Fibroblast of peridontal ligament (primary cell): ENCODE data around the gene UNC5A.

Experiments used
- DNase-seq: peaks from one replicate; pipeline ENCODE4 v3.0.0-alpha.2; 2010; ENCODE audit errors: extremely low read depth

UNC5A gene

DNA sequence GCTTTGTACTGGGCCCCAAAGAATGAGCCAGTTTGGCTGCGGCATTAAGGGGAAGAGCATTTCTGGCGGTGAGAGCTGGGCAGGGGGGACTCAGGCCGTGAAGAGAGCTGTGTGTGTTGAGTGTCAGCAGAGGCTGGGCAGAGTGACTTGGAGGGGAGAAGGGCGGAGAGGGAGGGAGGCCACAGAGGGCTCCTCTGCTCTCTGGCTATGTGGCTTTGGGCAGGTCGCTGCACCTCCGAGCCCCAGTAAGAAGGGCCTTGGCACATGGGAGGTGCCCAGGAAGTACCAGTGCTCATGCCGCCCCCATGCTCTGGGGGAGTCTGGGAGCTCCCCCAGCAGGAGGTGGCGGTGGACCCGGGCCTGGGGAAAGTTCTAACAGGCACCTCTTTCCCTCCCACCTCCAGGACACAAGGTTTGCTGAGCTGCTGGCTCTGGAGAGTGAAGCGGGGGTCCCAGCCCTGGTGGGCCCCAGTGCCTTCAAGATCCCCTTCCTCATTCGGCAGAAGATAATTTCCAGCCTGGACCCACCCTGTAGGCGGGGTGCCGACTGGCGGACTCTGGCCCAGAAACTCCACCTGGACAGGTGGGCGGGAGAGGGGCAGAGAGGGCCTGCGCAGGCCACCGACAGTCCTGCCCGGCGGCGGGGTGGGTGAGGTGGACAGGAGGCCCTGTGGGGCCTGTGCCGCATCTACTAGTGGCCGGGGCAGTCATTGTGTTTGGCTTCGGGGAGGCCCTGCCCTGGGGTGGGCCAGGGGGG lies 68.7 kb downstream of the UNC5A start:
- DNase-seq: no peak

DNA sequence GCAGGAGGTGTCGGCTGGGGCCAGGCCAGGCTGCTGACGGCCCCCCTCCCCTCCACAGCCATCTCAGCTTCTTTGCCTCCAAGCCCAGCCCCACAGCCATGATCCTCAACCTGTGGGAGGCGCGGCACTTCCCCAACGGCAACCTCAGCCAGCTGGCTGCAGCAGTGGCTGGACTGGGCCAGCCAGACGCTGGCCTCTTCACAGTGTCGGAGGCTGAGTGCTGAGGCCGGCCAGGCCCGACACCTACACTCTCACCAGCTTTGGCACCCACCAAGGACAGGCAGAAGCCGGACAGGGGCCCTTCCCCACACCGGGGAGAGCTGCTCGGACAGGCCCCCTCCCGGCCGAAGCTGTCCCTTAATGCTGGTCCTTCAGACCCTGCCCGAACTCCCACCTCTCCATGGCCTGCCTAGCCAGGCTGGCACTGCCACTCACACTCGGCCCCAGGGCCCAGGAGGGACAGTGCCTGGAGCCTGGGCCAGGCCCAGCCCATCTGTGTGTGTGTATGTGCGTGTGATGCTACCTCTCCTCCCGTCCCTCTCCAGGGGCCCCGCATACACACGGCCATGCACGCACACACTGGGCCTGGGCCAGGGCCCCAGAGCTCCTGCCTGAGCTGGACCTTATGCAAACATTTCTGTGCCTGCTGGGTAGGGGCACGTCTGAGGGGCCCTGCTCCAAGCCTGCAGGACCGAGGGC lies 69.5 kb downstream of the UNC5A start:
- DNase-seq: no peak

DNA sequence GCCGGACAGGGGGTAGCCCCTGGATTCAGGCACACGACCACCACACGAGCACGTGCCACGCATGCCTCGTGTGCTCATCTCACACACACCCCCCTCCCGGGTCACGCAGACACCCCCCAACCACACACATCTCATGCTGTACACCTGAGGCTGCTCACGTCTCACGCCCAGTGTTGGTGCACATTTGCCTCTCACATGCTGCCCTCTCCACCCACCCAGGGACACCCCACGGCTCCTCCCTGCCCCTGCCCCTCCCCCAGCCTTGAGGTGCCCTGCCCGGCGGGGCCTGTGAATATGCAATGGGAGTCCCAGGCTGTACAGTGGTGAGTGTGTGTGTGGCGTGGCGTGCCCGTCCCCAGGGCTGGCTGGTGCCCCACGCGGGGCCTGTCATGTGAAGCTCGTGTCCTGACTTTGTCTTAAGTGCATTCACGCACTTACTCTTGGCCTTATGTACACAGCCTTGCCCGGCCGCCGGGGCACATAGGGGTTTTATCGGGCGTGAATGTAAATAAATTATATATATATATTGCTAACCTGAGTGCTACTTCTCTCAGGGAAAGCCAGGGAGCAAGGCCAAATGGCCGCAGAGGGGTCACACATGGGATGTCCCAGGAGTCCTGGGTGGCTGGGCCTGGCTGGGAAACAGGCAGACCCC lies 70.1 kb downstream of the UNC5A start:
- no peak for DNase-seq

DNA sequence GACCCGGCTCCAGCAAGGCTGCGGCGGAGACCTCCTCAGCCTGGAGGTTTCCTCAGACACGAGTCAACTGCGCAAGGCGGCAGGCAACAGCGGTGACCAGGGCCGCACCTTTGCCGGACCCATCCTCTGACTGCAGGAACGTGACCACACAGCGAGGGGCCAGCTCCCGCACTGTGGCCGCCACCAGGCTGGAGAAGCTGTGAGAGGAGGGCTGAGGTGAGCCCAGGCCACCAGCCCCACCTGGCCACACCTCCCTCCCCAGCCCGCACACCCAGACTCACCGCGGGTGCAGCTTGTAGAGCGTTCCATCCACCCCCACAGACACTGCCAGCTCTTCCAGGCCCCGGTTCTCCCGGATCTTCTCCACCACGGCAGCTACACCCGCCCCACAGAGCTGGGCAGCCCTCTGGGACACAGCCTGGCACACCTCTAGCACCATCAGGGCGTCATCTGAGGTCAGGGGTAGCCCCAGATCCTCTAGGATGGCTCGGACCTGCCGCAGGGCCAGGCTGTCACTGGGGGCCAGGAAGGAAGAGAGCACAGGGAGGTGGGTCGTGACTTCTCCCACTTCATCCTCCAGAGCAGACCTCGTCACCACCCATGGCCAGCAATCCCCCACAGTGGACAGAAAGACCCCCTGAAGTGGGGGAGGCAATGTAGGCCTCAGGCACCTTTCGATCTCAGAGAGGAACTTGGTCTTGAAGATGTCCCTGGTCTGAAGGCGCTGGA lies 70.8 kb downstream of the UNC5A start:
- no peak for DNase-seq

DNA sequence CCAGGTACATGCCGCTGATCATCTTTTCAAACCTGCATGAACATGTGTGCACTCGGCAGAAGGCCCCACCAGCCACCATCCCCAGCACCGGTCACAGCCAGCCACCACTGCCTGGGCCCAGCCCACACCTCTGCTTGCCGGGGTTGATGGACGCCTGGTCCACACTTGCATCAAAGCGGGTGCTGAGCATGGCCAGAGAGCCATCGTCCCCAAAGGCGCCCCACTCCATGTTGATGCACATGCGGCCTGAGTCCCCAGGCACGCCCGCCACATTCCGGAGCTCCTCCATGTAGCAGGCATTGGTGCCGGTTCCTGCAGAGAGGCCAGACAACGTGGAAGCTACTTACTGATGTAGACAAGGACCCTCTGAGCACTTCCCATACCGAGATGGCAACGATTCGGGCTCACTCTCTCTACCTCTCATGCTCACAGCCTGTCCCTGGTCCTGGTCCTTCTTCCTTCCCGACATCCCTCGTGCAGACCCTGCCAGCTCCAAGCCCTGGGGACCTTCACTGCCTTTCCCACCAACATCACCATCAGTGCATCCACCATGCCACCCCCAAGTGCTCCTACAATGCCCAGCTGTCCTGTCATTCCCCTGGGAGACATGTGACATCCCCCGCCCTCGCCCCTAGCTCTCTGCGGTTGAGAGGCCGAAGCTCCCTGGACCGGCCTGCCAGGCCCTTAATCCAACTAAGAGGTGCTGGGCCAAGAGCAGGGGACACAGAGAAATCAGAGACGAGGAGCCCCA lies 71.6 kb downstream of the UNC5A start:
- DNase-seq: no peak

DNA sequence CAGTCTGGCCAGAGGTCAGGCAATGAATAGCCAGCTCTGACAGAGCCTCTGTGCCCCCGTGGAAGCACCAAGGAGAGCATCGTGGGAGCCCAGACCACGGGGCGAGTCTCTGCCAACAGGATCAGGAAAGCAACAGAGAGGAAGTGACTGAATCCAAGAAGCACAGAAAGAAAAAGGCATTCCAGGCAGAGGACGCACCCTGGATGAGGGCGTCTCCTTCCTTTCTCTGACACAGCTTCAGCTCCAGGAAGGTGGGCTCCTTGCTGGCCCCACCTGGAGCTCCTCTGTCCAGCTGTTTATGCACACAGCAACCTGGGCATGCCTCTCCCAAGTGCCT lies 72.2 kb downstream of the UNC5A start:
- no peak for DNase-seq

DNA sequence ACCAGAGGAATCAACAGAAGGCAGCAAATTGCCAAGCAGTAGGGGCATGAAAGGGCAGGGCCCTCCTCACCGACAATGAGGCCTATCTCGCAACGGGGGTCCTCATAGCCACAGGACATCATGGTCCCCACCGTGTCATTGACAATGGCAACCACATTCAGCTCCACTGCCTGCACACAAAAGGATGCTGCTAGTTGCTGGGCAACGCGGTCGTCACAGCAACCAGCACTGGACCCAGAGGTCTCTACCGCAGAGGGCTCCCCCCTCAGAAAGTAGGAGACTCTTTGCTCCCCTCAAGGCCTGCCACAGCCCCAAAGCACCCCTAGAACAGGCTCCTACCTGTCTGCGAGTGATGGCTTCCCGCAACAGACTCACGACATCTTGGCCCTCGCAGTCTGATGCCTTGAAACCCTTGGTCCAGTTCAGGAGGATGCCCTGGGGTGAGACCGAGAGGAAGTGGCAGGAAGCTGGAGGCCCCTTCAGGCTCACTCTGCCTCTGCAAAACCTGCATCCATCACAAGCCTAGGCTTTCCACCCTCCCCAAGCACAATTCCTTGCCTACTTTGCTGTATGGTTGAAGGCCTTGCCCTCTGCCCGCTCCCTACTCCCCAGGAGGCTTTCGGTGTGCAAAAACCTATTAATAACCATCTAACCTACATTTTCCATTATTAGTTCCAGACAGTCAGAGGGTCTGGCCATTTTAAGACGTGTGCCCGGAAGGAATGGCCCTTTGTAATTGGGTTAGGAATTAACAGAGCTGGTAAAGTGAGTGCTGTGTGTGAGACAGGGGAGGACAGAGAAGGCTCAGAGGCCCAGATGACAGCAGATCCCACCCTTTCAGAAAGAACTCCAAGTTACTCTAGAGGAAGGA lies 73.6 kb downstream of the UNC5A start:
- DNase-seq: no peak

DNA sequence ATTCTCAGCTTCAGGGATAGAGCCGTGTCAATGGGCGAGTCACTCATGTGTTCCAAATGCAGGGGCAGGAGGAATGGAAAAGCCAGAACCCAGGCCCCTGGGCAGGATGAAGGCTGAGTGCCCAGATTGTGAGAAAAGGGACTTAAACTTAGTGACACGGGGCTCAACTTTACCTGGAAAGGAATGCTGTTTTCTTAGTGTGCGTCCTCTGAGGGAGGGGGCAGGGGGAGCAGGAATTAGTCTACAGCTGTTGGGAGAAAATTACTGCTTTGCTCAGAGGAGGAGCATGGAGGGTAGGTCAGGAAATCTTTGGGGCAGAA lies 74.2 kb downstream of the UNC5A start:
- no peak for DNase-seq

DNA sequence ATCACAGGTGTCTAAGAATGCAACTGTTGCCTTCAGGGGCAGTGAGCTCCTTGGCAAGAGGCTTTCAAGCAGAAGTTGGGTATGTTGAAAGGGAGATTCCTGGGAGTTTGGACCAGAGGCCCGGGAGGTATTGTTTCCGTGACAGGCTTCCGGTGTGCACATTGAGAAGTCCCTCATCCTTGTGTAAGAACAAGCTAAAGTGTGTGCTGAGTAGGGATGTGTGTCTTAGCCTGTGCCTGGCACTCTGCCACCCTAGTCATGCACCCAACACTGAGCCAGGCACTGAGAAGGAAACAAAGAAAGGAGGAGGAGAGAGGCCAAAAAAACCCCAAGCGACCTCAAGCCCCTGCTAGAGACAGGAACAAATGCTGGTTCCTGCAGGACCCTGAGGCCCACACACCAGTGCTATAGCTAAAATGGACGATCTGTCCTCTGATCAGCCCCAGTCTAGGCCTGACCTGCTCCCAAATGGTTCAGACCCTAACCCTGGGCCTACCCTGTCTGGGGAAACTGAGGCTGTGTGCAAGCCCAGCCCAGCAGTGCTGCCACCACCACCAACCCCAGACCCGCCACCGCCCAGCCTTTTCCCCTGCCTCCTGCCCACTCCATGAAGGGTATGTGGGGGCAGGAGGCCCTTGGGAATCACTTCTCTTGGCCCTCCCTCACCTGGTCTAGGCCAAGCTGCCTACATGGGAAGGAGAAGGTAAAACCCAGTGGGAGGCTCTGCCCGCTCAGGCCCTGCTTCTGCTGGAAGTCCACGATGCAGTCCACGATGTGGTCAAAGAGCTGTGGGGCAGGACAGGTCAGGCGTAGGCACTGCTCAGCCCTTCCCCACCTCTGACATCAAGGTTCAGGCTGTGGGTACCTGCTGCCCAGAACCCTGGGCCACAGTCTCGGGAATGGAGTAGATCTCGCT lies 76.2 kb downstream of the UNC5A start:
- no peak for DNase-seq

DNA sequence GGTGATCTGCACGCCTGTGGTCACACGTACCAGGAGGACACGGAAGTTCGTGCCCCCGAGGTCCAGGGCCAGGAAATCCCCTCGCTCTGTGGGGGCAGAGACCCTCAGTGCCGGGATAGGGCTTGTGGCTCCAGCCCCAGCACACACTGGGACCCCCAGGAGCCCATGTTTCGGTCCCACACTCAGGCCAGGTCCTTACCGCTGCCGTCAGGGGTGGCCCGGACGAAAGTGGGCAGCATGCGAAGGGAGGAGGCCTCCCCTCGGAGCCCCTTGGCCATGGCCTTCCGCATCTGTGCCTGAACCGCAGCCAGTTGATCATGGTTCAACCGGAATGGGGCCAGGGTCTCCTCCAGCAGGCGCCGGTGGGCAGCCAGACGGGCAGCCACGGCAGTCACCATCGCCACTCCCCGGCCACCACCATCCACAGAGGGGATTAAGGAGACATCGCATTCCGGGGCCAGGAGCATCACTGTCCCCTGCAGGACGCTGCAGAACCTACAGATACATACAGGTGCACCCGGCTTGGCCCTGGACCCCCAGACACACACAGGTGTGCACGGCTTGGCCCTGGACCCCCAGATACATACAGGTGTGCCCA lies 77.0 kb downstream of the UNC5A start:
- DNase-seq: no peak

DNA sequence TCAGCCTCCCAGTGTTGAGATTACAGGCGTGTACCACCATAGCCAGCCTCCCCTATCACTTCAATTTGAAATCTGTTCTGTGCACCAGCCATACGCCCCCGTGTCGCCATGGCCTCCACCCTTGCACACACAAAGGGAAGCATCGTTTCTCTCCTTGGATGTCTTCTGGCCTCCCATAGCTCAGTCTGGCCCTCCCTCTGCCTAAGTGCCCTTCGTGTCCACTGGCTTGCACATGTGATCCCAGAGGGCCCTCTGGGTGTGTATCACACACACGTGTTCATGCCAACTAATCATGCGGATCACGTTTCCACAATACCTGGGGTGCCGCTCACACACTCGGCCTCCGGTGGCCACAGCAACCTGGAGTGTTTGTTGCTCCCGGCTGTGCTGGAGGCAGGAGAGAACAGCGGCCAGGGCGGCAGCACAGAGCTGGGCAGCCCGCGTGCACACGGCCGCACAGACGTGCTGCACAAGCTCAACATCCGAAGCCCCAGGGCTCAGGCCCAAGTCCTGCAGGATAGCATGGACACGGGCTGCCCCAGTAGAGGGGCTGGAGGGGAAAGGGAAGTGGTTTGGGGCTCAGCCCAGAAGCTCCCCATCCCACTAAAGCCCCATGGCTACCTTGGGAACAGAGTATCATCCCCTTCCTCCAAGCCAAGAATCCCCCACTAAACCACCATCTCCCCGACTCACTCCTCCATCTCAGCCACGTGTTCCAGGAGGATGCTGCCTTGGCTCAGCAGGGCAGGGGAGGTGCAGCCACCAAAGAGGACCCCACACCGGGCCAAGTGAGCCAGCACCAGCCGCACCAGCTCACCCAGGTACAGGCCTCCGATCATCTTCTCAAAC lies 77.9 kb downstream of the UNC5A start:
- no peak for DNase-seq

DNA sequence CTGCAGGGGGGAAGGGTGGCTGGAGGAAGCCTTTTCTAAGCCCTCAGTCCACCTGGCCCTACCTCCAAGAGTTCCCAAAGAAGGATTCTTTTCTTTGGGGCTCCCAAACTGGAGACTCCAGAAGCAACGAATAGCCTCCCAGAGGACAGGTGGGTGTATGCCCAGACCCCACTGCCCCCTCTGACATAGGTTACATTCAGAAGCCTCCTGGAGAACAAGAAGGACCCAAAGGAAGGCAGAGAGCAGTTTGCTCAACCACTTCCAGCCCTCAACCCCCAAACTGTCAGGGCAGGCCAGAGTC lies 78.5 kb downstream of the UNC5A start:
- no peak for DNase-seq

DNA sequence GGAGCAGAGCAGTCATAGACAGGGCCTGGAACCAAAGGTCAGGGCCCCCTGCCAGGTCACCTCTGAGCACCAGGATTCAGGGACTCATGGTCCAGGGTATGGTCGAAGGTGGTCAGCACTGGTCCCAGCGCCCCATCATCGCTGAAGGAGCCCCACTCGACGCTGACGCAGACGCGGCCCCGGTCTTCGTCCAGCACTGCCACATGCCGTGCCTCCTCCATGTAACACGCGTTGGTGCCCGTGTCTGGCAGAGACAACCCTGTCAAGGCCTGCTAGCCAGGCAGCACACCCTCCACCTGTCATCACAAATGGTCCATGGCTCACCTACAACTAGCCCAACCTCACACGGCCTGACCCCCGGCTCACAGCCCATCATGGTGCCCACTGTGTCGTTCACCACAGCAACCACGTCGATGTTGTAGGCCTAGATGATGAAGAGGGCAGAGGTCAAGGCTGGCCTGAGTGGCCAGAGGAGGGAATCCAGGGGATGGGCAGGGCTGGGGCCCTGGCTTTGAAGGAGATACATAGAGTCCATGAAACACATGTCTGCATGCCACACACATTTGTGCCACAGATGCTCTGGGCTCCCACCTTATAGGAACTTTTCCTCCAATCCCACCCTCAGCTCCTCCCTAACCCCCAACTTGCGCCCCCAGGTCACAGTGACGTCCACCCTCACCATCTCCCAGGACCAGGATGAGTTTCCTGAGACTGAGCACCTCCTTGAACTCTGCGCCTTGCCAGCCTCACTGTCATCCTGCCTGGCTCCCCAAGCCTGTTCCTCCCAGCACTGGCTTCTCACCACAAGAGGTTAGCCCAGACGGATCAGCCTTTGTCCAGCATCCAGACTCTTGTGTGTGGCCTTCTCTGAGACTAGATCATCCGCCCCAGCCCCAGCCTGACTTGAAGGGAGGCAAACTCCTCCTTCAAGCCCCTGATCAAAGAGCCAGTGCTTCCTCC lies 79.2 kb downstream of the UNC5A start:
- DNase-seq: no peak

DNA sequence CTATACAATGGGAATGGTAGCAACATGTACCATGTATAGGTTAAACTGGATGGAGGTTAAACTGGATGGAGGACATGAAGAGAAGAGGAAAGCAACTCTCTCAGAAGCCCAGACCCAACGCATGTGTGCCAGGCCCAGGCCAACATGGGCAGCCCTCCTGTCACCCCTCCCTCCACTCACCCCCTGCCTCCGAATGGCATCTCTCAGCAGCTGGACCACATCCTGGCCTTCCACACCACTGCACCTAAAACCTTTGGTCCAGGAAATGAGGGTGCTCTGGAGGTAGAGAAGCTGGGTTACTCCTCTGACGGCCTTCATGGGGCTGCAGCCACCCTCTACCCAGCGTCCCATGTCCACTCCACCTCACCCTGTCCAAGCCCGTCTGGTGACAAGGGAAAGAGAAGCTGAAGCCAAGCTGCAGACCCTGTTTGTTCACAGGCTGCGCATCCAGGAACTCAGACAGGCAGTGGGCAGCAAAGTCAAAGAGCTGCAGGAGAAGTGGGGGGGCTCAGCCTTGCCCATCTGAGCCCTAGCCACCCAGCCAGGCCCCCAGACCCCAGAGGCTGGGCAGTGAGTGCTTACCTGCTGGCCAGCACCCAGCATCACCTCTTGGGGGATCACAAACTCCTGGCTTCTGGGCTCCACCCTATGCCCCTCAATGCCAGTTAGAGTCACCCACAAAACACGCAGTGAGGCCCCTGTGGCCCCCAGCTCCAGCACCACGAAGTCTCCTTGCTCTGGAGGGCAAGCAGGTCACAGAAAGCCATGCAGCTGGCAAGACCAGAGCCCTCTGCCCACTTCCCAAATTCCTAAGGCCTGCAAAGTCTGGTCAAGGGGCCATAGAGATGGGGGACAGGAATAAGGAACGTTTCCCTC lies 80.3 kb downstream of the UNC5A start:
- no peak for DNase-seq

DNA sequence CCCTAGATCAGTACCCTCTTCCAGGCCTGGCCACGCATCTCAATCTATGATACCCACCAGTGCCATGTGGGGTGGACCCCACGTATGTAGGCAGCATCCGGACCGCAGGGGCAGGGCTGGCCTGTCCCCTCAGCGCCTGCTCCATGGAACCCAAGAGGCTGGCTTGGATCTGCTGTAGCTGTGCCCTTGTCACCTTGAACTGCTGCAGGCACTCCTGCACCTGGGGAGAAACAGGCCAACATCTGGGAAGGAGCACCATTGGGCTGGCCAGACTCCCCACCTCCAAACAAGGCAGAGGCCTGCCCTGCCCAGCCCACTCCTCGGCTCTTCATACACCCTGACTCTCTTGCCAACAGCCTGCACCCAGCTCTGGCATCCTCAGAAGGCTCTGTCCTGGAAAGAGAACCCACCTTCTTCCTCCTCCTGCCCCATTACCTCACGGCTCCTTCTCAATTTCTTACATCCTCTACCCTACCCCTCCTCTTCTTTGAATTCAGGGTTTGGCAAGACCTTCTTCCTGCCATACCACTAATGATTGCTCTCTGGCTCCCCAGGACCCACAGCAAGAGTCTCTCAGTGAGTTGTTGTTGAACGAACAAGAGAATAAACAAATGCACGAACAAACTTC lies 81.1 kb downstream of the UNC5A start:
- DNase-seq: no peak

DNA sequence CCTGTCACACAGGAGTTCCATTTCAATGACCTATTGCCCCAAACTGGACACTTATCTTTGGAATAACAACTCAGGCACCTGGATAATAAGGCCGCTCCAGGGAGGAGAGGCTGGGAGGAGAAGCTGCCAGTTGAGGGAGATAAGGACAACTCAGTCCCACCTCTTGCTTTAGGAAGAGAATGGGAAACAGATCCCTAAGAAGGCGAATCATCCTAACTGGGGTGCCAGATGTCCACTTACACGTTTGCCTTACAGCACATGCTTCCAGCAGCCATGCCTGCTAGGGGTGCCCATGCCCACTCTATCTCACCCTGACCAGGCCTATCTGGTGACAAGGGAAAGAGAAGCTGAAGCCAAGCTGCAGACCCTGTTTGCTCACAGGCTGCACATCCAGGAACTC lies 82.3 kb downstream of the UNC5A start:
- no peak for DNase-seq
